Epithelial cell of esophagus (primary cell): ENCODE data around the gene ATP8B4.

ENCODE experiments used
- DNase-seq: peaks from one replicate; pipeline ENCODE4 v3.0.0; 2010; ENCODE audit warnings: low read depth
- H3K4me3 ChIP-seq: 2 replicates; pipeline ENCODE4 v1.5.1; 2011; ENCODE audit warnings: mild to moderate bottlenecking, low read length, control low read depth
- CTCF ChIP-seq: IDR thresholded peaks from 2 replicates; pipeline ENCODE4 v1.5.1; 2011; ENCODE audit warnings: low read depth, mild to moderate bottlenecking, low read length, control low read depth, inconsistent platforms; ENCODE audit not compliant: insufficient read depth; ENCODE audit errors: missing control alignments

Gene ATP8B4

GRCh38 chr15:50057196-50057595, 61.8 kb downstream of the ATP8B4 start:
- H3K4me3 ChIP-seq = no peak overlapping the region
- TF ChIP-seq CTCF = no peak
- no peak for DNase-seq

- no peak for TF ChIP-seq CTCF
- DNase-seq = no peak
- no peak overlapping the region for H3K4me3 ChIP-seq
Observed at GRCh38 chr15:50055750-50056157, 63.3 kb downstream of the ATP8B4 start.

- no peak overlapping the region for H3K4me3 ChIP-seq
- no peak for TF ChIP-seq CTCF
- DNase-seq = no peak
Observed at GRCh38 chr15:50055332-50055731, 63.7 kb downstream of the ATP8B4 start.

GRCh38 chr15:50053055-50053856, 65.8 kb downstream of the ATP8B4 start:
- TF ChIP-seq CTCF = no peak
- no peak for DNase-seq
- no peak overlapping the region for H3K4me3 ChIP-seq

GRCh38 chr15:50051811-50052419, 67.1 kb downstream of the ATP8B4 start:
- no peak overlapping the region for H3K4me3 ChIP-seq
- TF ChIP-seq CTCF = peak; percentile 75
- peak; percentile 87 for DNase-seq

- TF ChIP-seq CTCF = no peak
- no peak for DNase-seq
- H3K4me3 ChIP-seq = no peak overlapping the region
Observed at GRCh38 chr15:50050986-50051743, 67.9 kb downstream of the ATP8B4 start.

GRCh38 chr15:50049871-50050270, 69.2 kb downstream of the ATP8B4 start:
- no peak overlapping the region for H3K4me3 ChIP-seq
- DNase-seq = no peak
- no peak for TF ChIP-seq CTCF
